Prostate gland (tissue), 2 donors: Measurements from ENCODE around the gene SLC16A6. TPM values are rescaled to one million over a fixed set of nuclear protein-coding genes. Genes with fewer than 3 reads are reported as not detected.
"Not testable (repeated sequence)": the region's sequence is repeated elsewhere in the genome, so short reads cannot be mapped to it uniquely, and the experiment has no call there.

Experiments used
- DNase-seq: peaks from one replicate; pipeline ENCODE4 v3.0.0-alpha.2; 2019; ENCODE audit warnings: low spot score
- H3K27ac ChIP-seq, 2 donors: fragments of 200-600 bp; sonication (generic); 2 replicates each; pipeline ENCODE4 v1.5.1; 2017 to 2019
- H3K27me3 ChIP-seq: fragments of 200-600 bp; sonication (generic); replicated peaks from 2 replicates; pipeline ENCODE4 v1.5.1; 2019; ENCODE audit not compliant: insufficient read depth
- H3K36me3 ChIP-seq, 2 donors: fragments of 200-600 bp; sonication (generic); 1 replicate in 1 of 2; 2 replicates in 1 of 2; pipeline versions ENCODE4 v1.5.1 to v1.8.1; 2017 to 2019
- H3K4me1 ChIP-seq: fragments of 200-600 bp; sonication (generic); replicated peaks from 2 replicates; pipeline ENCODE4 v1.5.1; 2019
- H3K4me3 ChIP-seq, 2 donors: fragments of 200-600 bp; sonication (generic); 2 replicates each; pipeline ENCODE4 v1.5.1; 2017 to 2019
- H3K9me3 ChIP-seq: fragments of 200-600 bp; sonication (generic); 2 replicates; pipeline ENCODE4 v1.5.1; 2017
- POLR2A ChIP-seq: fragments of 450-650 bp; IDR thresholded peaks from one replicate; pipeline ENCODE4 v1.6.1; 2016; ENCODE audit warnings: antibody characterized with exemption, mild to moderate bottlenecking
- POLR2AphosphoS5 ChIP-seq: sonication (generic); formaldehyde crosslinking; IDR thresholded peaks from one replicate; pipeline ENCODE4 v1.6.1; 2017; ENCODE audit warnings: antibody characterized with exemption
- WGBS: methylation state at CpG from one replicate; pipeline ENCODE4 v1.1.5; 2018; 5-methylcytosine and 5-hydroxymethylcytosine counted together
- intact Hi-C: fragments of 100-400 bp; cut with DNase I; formaldehyde crosslinking; loops from one replicate; pipeline ENCODE4 v1.14.2; 2022
- total RNA-seq, 2 donors: library from RNA; depleted of rRNA; stranded (reverse); fragments of >200 nt; gene quantifications; one replicate each; pipeline ENCODE4 v1.1.0, GENCODE V29; 2016
- TF ChIP-seq, protein P1 (sequence below), 4 experiments: fragments of 200-600 bp in 2 of 4; fragments of 450-650 bp in 2 of 4; sonication (generic) in 2 of 4; IDR thresholded peaks; 1 replicate in 3 of 4; 2 replicates in 1 of 4; pipeline ENCODE4 v1.5.1; 2016 to 2019; ENCODE audit warnings: antibody characterized with exemption in 4 of 4, mild to moderate bottlenecking in 2 of 4, moderate library complexity in 2 of 4

SLC16A6 gene, protein sequence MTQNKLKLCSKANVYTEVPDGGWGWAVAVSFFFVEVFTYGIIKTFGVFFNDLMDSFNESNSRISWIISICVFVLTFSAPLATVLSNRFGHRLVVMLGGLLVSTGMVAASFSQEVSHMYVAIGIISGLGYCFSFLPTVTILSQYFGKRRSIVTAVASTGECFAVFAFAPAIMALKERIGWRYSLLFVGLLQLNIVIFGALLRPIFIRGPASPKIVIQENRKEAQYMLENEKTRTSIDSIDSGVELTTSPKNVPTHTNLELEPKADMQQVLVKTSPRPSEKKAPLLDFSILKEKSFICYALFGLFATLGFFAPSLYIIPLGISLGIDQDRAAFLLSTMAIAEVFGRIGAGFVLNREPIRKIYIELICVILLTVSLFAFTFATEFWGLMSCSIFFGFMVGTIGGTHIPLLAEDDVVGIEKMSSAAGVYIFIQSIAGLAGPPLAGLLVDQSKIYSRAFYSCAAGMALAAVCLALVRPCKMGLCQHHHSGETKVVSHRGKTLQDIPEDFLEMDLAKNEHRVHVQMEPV
- total RNA-seq = under 1 TPM; 0.41 to 0.85 TPM

DNA sequence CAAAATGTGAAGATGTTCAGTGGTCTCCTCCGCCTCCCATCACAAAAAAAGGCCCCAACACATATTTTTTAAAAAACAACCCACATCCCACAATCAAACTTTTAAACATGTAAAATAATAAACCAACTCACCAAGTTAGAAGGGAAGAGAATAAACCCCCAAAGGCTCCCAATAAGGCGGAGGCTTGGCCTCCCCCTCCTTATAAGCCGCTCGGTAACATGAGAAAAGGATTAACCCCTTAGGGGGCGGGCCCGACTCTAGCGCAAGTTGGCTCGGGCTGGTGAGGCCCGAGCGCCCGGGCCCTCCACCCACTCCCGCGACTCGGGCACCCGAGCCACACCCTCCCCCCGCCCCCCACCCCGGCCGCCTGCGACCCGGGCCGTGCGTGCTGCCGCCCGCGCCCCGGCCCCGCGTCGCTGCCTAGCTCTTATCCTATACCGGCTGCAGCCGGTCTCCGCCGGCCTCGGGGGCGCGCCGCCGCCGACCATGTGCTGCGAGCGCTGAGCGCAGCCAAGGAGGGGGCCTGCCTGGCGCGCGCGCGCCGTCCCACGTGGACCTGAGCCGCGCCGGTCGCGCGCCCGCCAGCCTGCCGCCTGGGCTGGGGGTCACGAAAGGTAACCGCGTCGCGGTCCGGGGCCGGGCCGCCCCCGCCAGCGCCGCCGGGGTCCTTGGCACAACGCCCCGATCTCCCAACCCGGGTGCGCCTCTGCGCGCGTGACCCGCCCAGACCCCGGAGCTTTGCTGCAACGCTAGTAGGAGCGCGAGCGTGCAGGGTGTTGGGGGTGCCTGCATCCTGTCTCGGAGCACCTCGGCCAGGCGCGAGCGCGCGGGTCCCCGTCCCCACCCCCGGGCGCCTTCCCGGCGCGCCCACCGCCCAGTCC lies at the start of gene SLC16A6, which contains the start of gene ARSG:
Gene SLC16A6 (minus strand): TSS at position 173 of the 881 bp plus-strand sequence. CDS start 12,807 bp downstream, outside the sequence.
Gene ARSG (plus strand): TSS at position 541 of the 881 bp plus-strand sequence. CDS start 15,999 bp downstream, outside the sequence.
- Histone ChIP-seq H3K36me3 (no peaks in the 10 kb centered on the region), H3K27ac (peak within 1 kb of the TSS; percentile 26 to 36), H3K27me3 (no peaks in the 10 kb centered on the region), H3K4me3 (peak within 1 kb of the TSS; percentile 45 to 56), H3K4me1 (peaks cover 8% of the 10 kb centered on the region), H3K9me3 (no peaks in the 10 kb centered on the region)
- TF ChIP-seq POLR2AphosphoS5 = no peak
- intact Hi-C loops = no loop called here
- WGBS = 1% methylated on average over 43 of the region's 96 CpGs
- peak; percentile 7 for DNase-seq

DNA sequence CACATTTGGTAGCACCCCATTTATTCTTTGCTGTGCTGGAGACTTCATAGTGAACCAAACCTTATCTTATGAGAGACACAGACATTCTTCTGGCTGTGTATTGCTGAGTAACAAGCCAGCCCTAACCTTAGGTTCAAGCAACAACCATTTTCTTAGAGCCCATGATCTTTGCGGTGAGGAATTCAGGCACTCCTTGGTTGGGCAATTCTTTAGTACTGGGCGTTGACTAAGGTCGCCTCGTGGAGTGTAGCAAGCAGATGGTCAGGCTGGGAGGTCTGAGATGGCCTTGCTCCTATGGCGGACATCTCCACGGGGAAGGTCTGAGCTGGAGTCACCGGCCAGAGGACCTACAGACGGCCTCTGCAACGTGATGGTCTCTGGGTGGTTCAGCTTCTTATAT lies 43.5 kb upstream of the SLC16A6 start:
- WGBS = 97% methylated on average over 9 of the region's 9 CpGs
- H3K9me3 ChIP-seq = no peaks in the 10 kb centered on the region
- intact Hi-C loops = no loop called here
- H3K4me1 ChIP-seq = no peaks in the 10 kb centered on the region
- no peak for DNase-seq
- H3K27me3 ChIP-seq = no peaks in the 10 kb centered on the region
- no peaks in the 10 kb centered on the region for H3K36me3 ChIP-seq
- no peak overlapping the region for H3K27ac ChIP-seq
- TF ChIP-seq POLR2A (no peak), POLR2AphosphoS5 (no peak)
- TF ChIP-seq, protein P1, sequence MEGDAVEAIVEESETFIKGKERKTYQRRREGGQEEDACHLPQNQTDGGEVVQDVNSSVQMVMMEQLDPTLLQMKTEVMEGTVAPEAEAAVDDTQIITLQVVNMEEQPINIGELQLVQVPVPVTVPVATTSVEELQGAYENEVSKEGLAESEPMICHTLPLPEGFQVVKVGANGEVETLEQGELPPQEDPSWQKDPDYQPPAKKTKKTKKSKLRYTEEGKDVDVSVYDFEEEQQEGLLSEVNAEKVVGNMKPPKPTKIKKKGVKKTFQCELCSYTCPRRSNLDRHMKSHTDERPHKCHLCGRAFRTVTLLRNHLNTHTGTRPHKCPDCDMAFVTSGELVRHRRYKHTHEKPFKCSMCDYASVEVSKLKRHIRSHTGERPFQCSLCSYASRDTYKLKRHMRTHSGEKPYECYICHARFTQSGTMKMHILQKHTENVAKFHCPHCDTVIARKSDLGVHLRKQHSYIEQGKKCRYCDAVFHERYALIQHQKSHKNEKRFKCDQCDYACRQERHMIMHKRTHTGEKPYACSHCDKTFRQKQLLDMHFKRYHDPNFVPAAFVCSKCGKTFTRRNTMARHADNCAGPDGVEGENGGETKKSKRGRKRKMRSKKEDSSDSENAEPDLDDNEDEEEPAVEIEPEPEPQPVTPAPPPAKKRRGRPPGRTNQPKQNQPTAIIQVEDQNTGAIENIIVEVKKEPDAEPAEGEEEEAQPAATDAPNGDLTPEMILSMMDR (IDR thresholded peaks at IDR 0.05) = no peak
- no peak overlapping the region for H3K4me3 ChIP-seq

- WGBS = 95% methylated on average over 12 of the region's 12 CpGs
- not testable (repeated sequence) for H3K36me3 ChIP-seq
Observed at GRCh38 chr17:68331932-68332331, 41.0 kb upstream of the SLC16A6 start.

GRCh38 chr17:68329331-68329730 lies 38.4 kb upstream of the SLC16A6 start:
- no peaks in the 10 kb centered on the region for H3K27me3 ChIP-seq
- intact Hi-C loops = no loop called here
- no peak for DNase-seq
- no peaks in the 10 kb centered on the region for H3K36me3 ChIP-seq
- H3K4me3 ChIP-seq = no peak overlapping the region
- H3K4me1 ChIP-seq = no peaks in the 10 kb centered on the region
- WGBS = 92% methylated on average over 7 of the region's 7 CpGs
- no peak overlapping the region for H3K27ac ChIP-seq
- TF ChIP-seq, protein P1 (IDR thresholded peaks at IDR 0.05) = no peak
- no peaks in the 10 kb centered on the region for H3K9me3 ChIP-seq

More at GRCh38 chr17:68331932-68332331, 41.0 kb upstream of the SLC16A6 start:
- H3K9me3 ChIP-seq, H3K27ac ChIP-seq, intact Hi-C loops, DNase-seq, H3K4me1 ChIP-seq, H3K27me3 ChIP-seq, H3K4me3 ChIP-seq: not testable (repeated sequence)

DNA sequence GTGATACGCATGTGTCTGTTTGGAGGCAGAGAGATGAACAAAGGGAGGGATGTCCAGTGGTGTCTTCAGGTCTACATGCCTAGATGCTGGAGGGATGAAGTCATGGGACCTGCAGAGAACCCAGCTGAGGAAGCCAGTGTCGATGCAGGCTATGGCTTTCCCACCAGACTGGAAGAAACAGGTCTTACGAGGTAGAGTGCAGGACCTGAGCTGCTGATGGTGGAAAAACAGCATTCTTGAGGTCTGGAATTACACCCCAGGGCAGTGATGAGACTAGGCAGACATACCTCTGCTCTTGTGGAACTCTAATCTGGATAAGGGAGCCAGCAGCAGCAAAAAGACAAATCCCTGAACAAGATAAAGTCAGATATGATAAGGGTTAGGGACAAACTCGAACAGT lies 37.7 kb upstream of the SLC16A6 start:
- H3K36me3 ChIP-seq = no peaks in the 10 kb centered on the region
- no peaks in the 10 kb centered on the region for H3K27me3 ChIP-seq
- no peak overlapping the region for H3K4me3 ChIP-seq
- H3K9me3 ChIP-seq = no peaks in the 10 kb centered on the region
- no peaks in the 10 kb centered on the region for H3K4me1 ChIP-seq
- no peak overlapping the region for H3K27ac ChIP-seq
- TF ChIP-seq, protein P1 (IDR thresholded peaks at IDR 0.05) = no peak
- TF ChIP-seq POLR2AphosphoS5 (no peak), POLR2A (no peak)
- no peak for DNase-seq
- WGBS = 68% methylated on average over 4 of the region's 4 CpGs
- intact Hi-C loops = no loop called here
